ENCODE results near the gene BPTF.
A peak's percentile ranks its signal among the peaks of the same experiment; 100 is the strongest.
"Not testable (repeated sequence)": the region's sequence is repeated elsewhere in the genome, so short reads cannot be mapped to it uniquely, and the experiment has no call there.

BPTF gene

DNA sequence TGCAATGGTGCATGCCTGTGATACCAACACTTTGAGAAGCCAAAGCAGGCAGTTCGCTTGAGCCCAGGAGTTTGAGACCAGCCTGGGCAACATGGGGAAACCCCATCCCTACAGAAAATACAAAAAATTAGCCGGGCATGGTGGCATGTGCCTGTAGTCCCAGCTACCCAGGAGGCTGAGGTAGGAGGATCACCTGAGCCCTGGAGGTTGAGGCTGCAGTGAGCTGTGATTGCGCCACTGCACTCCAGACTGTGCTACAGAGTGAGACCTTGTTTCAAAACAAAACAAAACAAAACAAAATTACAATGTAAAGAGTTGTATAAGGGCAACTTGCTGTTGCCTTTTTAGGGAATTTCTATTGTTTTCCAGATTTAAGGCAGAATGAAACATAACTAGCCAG is 155.6 kb downstream of the BPTF start:
- not testable (repeated sequence) for H3K4me1 ChIP-seq (ENCODE audit: control insufficient read depth in 5 of 5, insufficient read depth in 5 of 5, low read length in 5 of 5); H3K27me3 ChIP-seq (ENCODE audit: control insufficient read depth in 5 of 5, insufficient read depth in 4 of 5, low read length in 5 of 5); H3K27ac ChIP-seq (ENCODE audit: low read depth, low read length); H3K4me3 ChIP-seq (ENCODE audit: low read depth in 1 of 5, low read length in 5 of 5); H3K9ac ChIP-seq (ENCODE audit: low read length in 5 of 5); H3K9me3 ChIP-seq (ENCODE audit: control insufficient read depth in 5 of 5, low read length in 5 of 5)
- H3K36me3 ChIP-seq (ENCODE audit: control insufficient read depth in 5 of 5, insufficient read depth in 5 of 5, low read length in 5 of 5): peaks cover 4 to 16% (median 10%) of the 10 kb centered on the region in 5 donors

DNA sequence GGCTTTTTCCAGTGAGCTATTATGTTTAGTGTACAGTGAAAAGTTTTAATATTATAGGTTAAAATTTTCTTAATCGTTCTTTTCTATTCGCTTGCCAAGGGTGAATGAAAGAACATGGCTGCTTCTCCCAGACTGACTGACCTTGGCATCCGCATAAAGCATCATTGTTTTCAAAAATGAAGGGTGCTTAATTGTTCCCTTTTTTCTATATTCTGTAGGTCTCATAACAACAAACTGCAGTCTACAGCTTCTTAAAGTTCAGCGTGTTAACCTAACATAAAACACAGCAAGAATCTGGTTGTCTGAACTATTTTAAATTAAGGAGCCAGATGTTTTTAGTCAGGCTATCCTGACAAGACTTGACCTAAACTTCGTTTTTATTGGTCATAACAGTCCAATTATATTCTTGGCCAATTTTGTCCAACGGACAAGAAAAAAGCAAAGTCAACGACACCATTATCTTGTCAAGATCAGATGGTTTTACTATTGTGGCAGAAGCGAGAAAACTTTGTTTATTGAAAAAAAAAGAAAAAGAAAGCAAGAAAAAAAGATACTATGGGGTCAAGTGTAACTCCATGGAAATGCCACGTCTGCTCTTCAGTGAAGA is 156.8 kb downstream of the BPTF start:
- Histone ChIP-seq H3K9ac (ENCODE audit: low read length in 5 of 5) (no peak overlapping the region), H3K27ac (ENCODE audit: low read depth, low read length) (no peak overlapping the region), H3K9me3 (ENCODE audit: control insufficient read depth in 5 of 5, low read length in 5 of 5) (peaks cover 0 to 3% (median 0%) of the 10 kb centered on the region in 5 donors), H3K27me3 (ENCODE audit: control insufficient read depth in 5 of 5, insufficient read depth in 4 of 5, low read length in 5 of 5) (no peaks in the 10 kb centered on the region), H3K4me3 (ENCODE audit: low read depth in 1 of 5, low read length in 5 of 5) (no peak overlapping the region), H3K4me1 (ENCODE audit: control insufficient read depth in 5 of 5, insufficient read depth in 5 of 5, low read length in 5 of 5) (no peaks in the 10 kb centered on the region), H3K36me3 (ENCODE audit: control insufficient read depth in 5 of 5, insufficient read depth in 5 of 5, low read length in 5 of 5) (peaks cover 4 to 11% (median 5%) of the 10 kb centered on the region in 5 donors)

DNA sequence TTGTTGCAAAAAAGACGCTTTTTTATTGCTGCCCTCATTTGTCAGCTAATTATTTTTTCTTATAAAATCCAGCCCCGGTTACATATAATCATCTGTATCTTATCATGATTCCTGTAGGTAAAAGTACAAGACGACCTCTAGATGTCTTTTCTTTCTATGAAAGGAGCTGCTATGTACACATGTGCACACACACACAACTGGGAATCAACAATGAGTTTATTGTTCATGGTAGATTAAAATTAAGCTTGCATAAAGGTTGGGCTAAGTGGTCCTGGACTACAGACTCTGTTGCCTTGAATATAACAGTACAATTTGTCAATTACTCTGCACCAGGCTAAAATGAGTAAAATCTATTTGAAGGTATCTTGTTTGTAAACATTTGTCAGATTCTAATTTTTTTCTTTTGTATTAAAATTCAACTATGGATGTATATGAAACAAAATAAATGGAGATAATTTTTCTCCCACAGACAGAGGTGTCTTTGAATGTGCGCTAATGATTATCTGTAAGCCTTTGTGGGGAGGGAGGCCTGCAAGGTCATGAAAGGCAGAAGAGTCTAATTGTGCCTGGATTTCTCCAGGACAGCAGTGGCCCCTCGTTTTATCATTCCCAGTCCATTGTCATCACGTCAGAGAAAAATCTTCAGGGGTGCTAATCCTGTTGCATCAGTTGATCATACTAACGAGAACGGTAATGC is 157.5 kb downstream of the BPTF start:
- Histone ChIP-seq H3K9me3 (ENCODE audit: control insufficient read depth in 5 of 5, low read length in 5 of 5) (peaks cover 0 to 3% (median 0%) of the 10 kb centered on the region in 5 donors), H3K27me3 (ENCODE audit: control insufficient read depth in 5 of 5, insufficient read depth in 4 of 5, low read length in 5 of 5) (no peaks in the 10 kb centered on the region), H3K36me3 (ENCODE audit: control insufficient read depth in 5 of 5, insufficient read depth in 5 of 5, low read length in 5 of 5) (peaks cover 4 to 11% (median 5%) of the 10 kb centered on the region in 5 donors), H3K4me3 (ENCODE audit: low read depth in 1 of 5, low read length in 5 of 5) (no peak overlapping the region), H3K9ac (ENCODE audit: low read length in 5 of 5) (no peak overlapping the region), H3K27ac (ENCODE audit: low read depth, low read length) (no peak overlapping the region), H3K4me1 (ENCODE audit: control insufficient read depth in 5 of 5, insufficient read depth in 5 of 5, low read length in 5 of 5) (no peaks in the 10 kb centered on the region)

DNA sequence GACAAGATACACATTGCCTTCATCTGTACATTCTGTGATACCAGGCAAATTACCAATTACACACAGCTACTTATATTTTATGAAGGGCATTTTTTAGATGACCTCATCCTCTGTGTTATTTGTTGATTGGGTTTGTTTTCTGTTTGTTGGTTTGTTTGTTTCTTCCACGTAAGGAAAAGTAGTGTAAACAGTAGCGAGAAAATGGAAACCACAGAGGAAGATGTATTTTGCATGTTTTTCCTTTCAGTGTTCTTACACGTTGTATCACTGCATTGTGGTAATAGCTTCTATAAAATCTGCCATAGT is 158.0 kb downstream of the BPTF start:
- Histone ChIP-seq H3K27me3 (ENCODE audit: control insufficient read depth in 5 of 5, insufficient read depth in 4 of 5, low read length in 5 of 5) (no peaks in the 10 kb centered on the region), H3K4me3 (ENCODE audit: low read depth in 1 of 5, low read length in 5 of 5) (no peak overlapping the region), H3K4me1 (ENCODE audit: control insufficient read depth in 5 of 5, insufficient read depth in 5 of 5, low read length in 5 of 5) (no peaks in the 10 kb centered on the region), H3K27ac (ENCODE audit: low read depth, low read length) (no peak overlapping the region), H3K9ac (ENCODE audit: low read length in 5 of 5) (no peak overlapping the region), H3K36me3 (ENCODE audit: control insufficient read depth in 5 of 5, insufficient read depth in 5 of 5, low read length in 5 of 5) (peaks cover 4 to 11% (median 5%) of the 10 kb centered on the region in 5 donors), H3K9me3 (ENCODE audit: control insufficient read depth in 5 of 5, low read length in 5 of 5) (peaks cover 0 to 3% (median 0%) of the 10 kb centered on the region in 5 donors)

DNA sequence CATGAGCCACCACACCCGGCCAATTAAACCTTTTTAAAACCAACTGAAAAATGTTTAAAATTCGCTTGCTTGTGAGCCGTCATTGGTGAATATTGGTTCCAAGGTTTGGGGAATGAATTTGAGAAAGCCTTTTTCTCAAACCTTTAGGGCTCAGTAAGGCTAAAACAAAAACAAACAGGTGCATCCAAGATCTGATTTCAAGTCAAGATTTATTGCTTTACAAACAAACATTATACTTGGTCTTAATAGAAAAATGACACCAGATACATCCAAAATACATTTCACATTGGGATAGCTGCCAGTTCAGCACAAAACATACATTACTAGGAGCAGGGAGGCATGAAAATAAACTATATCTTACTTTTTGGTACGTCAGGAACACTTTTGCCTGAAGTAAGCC is 165.6 kb downstream of the BPTF start:
- H3K36me3 ChIP-seq (ENCODE audit: control insufficient read depth in 5 of 5, insufficient read depth in 5 of 5, low read length in 5 of 5): no peaks in the 10 kb centered on the region
- no peaks in the 10 kb centered on the region for H3K9me3 ChIP-seq (ENCODE audit: control insufficient read depth in 5 of 5, low read length in 5 of 5)
- H3K27ac ChIP-seq (ENCODE audit: low read depth, low read length): no peak overlapping the region
- H3K4me1 ChIP-seq (ENCODE audit: control insufficient read depth in 5 of 5, insufficient read depth in 5 of 5, low read length in 5 of 5): peaks cover 4 to 33% (median 23%) of the 10 kb centered on the region in 5 donors
- no peak overlapping the region for H3K9ac ChIP-seq (ENCODE audit: low read length in 5 of 5)
- H3K4me3 ChIP-seq (ENCODE audit: low read depth in 1 of 5, low read length in 5 of 5): no peak overlapping the region
- no peaks in the 10 kb centered on the region for H3K27me3 ChIP-seq (ENCODE audit: control insufficient read depth in 5 of 5, insufficient read depth in 4 of 5, low read length in 5 of 5)

DNA sequence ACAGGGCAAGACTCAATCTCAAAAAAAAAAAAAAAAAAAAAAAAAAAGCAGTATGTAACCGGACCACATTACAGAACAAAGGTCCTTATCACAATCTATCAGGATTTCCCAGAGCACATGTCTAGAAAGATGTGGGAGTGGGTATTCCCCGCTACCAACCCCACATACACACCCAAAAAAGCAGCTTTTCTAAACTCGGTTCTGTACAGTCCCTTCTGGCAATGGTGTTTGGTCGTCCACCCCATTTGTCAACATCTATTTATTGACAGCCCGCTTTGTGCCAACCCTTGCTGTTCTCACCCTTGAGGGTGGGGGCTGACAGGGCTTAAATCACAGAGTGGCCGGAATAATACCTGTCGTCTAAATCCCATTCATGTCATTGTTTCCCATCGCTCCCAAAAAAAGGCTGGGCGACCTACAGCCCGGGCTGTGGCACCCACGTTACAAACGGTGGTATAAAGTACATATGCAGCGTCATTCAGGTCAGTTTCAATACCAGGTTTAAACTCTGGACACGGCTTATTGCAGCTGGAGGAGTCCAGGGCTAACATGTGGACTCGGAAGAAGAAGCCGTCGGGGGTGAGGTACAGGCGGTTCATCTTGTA is 167.3 kb downstream of the BPTF start:
- H3K27me3 ChIP-seq (ENCODE audit: control insufficient read depth in 5 of 5, insufficient read depth in 4 of 5, low read length in 5 of 5): no peaks in the 10 kb centered on the region
- H3K27ac ChIP-seq (ENCODE audit: low read depth, low read length): peak overlapping the region; percentile 86
- peaks cover 4 to 40% (median 30%) of the 10 kb centered on the region in 5 donors for H3K4me1 ChIP-seq (ENCODE audit: control insufficient read depth in 5 of 5, insufficient read depth in 5 of 5, low read length in 5 of 5)
- H3K9ac ChIP-seq (ENCODE audit: low read length in 5 of 5): peak overlapping the region; percentile 52 to 84 (median 68)
- no peaks in the 10 kb centered on the region for H3K36me3 ChIP-seq (ENCODE audit: control insufficient read depth in 5 of 5, insufficient read depth in 5 of 5, low read length in 5 of 5)
- no peaks in the 10 kb centered on the region for H3K9me3 ChIP-seq (ENCODE audit: control insufficient read depth in 5 of 5, low read length in 5 of 5)
- H3K4me3 ChIP-seq (ENCODE audit: low read depth in 1 of 5, low read length in 5 of 5): peak overlapping the region; percentile 82 to 91 (median 84)

DNA sequence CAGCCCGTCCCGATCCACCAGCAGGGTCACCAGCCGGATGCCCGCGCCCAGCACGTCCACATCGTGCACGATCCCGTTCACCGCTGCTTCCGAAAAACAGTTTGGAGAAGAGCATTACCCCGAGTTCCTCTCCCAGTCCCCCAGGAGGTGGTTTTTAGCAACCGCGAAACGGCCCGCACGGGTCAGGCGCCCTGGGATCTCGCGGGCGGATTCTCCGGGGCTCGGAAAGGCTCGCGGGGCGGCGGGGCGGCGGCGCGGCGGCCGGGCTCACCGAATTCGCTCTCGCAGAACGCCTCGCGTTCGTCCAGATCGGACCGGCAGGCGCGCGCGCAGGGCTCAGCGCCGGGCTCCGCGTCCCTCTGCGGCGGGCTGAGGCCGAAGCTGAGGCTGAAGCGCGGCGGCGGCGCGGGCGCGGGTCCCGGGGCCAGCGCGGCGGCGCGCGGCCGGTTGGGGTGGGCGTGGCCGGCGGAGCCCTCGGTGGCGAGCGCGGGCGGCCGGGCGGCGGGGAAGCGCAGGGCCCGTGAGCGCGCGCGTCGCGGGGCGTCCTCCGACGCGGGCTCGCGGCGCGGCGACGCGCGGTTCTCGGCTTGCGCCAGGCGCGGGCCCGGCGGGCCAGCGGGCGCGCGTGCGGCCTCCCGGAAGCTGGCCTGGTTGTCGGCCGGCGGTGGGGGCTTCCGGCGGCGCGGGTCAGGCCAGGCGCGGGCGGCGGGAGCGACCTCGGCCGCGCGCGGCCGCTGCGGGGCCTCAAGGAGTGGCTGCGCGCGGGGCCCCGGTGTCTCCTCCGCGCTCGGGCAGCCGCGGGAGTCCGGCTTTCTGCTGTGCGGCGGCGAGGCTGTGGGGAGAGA is 168.1 kb downstream of the BPTF start:
- Histone ChIP-seq H3K27me3 (ENCODE audit: control insufficient read depth in 5 of 5, insufficient read depth in 4 of 5, low read length in 5 of 5) (no peaks in the 10 kb centered on the region), H3K4me1 (ENCODE audit: control insufficient read depth in 5 of 5, insufficient read depth in 5 of 5, low read length in 5 of 5) (peaks cover 4 to 40% (median 30%) of the 10 kb centered on the region in 5 donors), H3K9me3 (ENCODE audit: control insufficient read depth in 5 of 5, low read length in 5 of 5) (no peaks in the 10 kb centered on the region), H3K4me3 (ENCODE audit: low read depth in 1 of 5, low read length in 5 of 5) (peak overlapping the region; percentile 83 to 91 (median 87)), H3K36me3 (ENCODE audit: control insufficient read depth in 5 of 5, insufficient read depth in 5 of 5, low read length in 5 of 5) (no peaks in the 10 kb centered on the region), H3K27ac (ENCODE audit: low read depth, low read length) (peak overlapping the region; percentile 94), H3K9ac (ENCODE audit: low read length in 5 of 5) (peak overlapping the region; percentile 68 to 84 (median 84))

DNA sequence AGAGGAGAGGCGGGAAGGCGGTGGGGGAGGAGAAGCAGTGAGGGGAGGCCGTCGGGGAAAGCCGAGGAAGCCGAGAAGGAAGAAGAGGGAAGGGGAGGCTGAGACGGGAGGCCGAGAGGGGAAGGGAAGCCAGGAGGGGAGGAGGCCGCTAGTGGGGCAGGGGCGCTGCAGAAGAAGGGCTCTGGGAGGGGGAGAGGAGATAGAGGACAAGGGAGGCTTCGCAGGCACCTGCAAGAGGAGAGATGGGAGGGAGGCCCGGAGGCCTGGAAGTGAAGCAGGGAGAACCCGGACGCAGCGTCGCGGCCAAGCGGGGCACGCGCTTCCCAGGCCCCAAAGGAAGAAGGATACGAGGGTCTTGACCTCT is 168.7 kb downstream of the BPTF start:
- H3K9ac ChIP-seq (ENCODE audit: low read length in 5 of 5): peak overlapping the region in 4 of 5 donors; percentile 39 to 84 (median 81)
- peak overlapping the region; percentile 94 for H3K27ac ChIP-seq (ENCODE audit: low read depth, low read length)
- H3K4me1 ChIP-seq (ENCODE audit: control insufficient read depth in 5 of 5, insufficient read depth in 5 of 5, low read length in 5 of 5): peaks cover 4 to 40% (median 30%) of the 10 kb centered on the region in 5 donors
- H3K36me3 ChIP-seq (ENCODE audit: control insufficient read depth in 5 of 5, insufficient read depth in 5 of 5, low read length in 5 of 5): no peaks in the 10 kb centered on the region
- H3K9me3 ChIP-seq (ENCODE audit: control insufficient read depth in 5 of 5, low read length in 5 of 5): no peaks in the 10 kb centered on the region
- H3K27me3 ChIP-seq (ENCODE audit: control insufficient read depth in 5 of 5, insufficient read depth in 4 of 5, low read length in 5 of 5): no peaks in the 10 kb centered on the region
- H3K4me3 ChIP-seq (ENCODE audit: low read depth in 1 of 5, low read length in 5 of 5): peak overlapping the region; percentile 68 to 91 (median 84)

DNA sequence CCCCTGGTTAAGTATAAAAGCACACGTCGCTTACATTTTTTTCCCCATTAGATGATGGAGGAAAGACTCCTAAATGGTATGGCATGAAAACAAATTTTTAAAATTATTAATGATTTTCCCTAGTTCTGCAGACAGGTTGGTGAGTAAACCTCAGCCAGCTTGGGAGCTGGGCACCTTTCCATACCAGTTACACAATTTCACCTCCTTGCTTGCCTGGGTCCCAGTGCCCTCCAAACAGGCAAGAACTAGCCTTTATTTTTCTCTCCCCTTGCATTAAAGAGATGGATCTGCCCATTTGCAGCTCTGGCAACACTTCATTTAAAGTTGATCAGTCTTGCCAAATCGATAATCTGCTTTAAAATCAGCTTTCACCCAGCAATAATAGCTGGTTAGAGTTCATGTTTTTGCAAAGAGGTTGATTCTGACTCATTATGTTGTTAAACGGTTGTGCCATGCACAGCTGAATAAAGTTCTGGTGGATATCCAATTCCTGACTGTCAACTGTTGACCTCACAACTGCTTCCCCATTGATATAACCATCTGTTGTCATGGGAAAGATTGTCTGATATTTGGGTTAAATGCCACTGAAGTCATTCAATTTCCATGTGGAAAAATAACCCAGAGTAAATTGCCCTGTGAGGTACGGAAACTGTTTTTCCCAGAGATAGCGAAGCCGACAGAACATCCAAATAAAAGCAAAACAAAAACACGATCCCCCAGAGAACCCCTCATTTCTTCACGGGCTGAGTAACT is 169.7 kb downstream of the BPTF start:
- Histone ChIP-seq H3K27ac (ENCODE audit: low read depth, low read length) (peak overlapping the region; percentile 91), H3K4me3 (ENCODE audit: low read depth in 1 of 5, low read length in 5 of 5) (peak overlapping the region; percentile 68 to 87 (median 79)), H3K9me3 (ENCODE audit: control insufficient read depth in 5 of 5, low read length in 5 of 5) (no peaks in the 10 kb centered on the region), H3K9ac (ENCODE audit: low read length in 5 of 5) (peak overlapping the region; percentile 0 to 74 (median 68)), H3K27me3 (ENCODE audit: control insufficient read depth in 5 of 5, insufficient read depth in 4 of 5, low read length in 5 of 5) (no peaks in the 10 kb centered on the region), H3K36me3 (ENCODE audit: control insufficient read depth in 5 of 5, insufficient read depth in 5 of 5, low read length in 5 of 5) (no peaks in the 10 kb centered on the region), H3K4me1 (ENCODE audit: control insufficient read depth in 5 of 5, insufficient read depth in 5 of 5, low read length in 5 of 5) (peaks cover 4 to 40% (median 30%) of the 10 kb centered on the region in 5 donors)

Measured in subcutaneous abdominal adipose tissue (tissue), 5 donors.